Heart left ventricle (tissue), 13 donors: ENCODE results near the gene RPS6KA6.

Experiments
- POLR2A ChIP-seq, 2 donors: fragments of 450-650 bp; IDR thresholded peaks; one replicate each; pipeline ENCODE4 v1.6.1; 2017; ENCODE audit warnings: antibody characterized with exemption in 2 of 2, mild to moderate bottlenecking in 2 of 2, moderate library complexity in 2 of 2
- TF ChIP-seq, protein P1 (sequence below), 12 donors: fragments of 200-600 bp; sonication (generic) in 4 of 12; IDR thresholded peaks; one replicate each; pipeline versions ENCODE4 v1.5.0 to v1.8.0; 2018 to 2022; ENCODE audit warnings: antibody characterized with exemption in 12 of 12, mild to moderate bottlenecking in 5 of 12
- donor health status: ischemic (EF 13 %, LVEDD 7.1; RV severe dilation, severe dysfunction).
- donor health status: DM: no; HTN: yes; CAD: no.
- donor health status: DM: no; HTN: no; CAD: no.
- donor health status: ischemic (EF 25% LVEDD 6.9; RV normal size, moderate dysfunction).
- donor health status: ischemic (EF 25% LVEDD 5.7; RV mildly dilated, moderate dysfunction).
- donor health status: ischemic (EF 35%, LVEDD 5.7; RV mildly dilated, moderate dysfunction).
- donor health status: nonischemic (EF 11% LVEDD 7.7; RV severe dilation, severe dysfunction).
- donor health status: DM: yes; HTN: yes; CAD: no.
- donor health status: PGD.
- donor health status: ischemic (EF 29% LVEDD 5.4; RV normal size, mild dysfunction).
- donor health status: nonischemic (EF 23%, LVEDD 6.1; RV moderate dilation, normal function).

GRCh38 chrX:84108584-84108983 is 79.4 kb downstream of the RPS6KA6 start:
- TF ChIP-seq, protein P1, sequence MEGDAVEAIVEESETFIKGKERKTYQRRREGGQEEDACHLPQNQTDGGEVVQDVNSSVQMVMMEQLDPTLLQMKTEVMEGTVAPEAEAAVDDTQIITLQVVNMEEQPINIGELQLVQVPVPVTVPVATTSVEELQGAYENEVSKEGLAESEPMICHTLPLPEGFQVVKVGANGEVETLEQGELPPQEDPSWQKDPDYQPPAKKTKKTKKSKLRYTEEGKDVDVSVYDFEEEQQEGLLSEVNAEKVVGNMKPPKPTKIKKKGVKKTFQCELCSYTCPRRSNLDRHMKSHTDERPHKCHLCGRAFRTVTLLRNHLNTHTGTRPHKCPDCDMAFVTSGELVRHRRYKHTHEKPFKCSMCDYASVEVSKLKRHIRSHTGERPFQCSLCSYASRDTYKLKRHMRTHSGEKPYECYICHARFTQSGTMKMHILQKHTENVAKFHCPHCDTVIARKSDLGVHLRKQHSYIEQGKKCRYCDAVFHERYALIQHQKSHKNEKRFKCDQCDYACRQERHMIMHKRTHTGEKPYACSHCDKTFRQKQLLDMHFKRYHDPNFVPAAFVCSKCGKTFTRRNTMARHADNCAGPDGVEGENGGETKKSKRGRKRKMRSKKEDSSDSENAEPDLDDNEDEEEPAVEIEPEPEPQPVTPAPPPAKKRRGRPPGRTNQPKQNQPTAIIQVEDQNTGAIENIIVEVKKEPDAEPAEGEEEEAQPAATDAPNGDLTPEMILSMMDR (IDR thresholded peaks at IDR 0.05), result no peak
- no peak for TF ChIP-seq POLR2A (IDR thresholded peaks at IDR 0.05)
